D721Med (cell line): Measurements from ENCODE around the gene MTMR10.

Experiments
- DNase-seq: peaks from one replicate; pipeline ENCODE4 v3.0.0; 2011; ENCODE audit warnings: low spot score; ENCODE audit not compliant: insufficient read length
- FAIRE-seq: peaks from 2 replicates; lab custom pipeline; 2011; peaks lifted over from hg19 to GRCh38; lab: Jason Lieb, UNC
- CTCF ChIP-seq: IDR thresholded peaks from 2 replicates; pipeline ENCODE4 v1.5.1; 2012; ENCODE audit warnings: mild to moderate bottlenecking, control low read depth; ENCODE audit not compliant: insufficient read depth; ENCODE audit errors: missing control alignments

The MTMR10 gene

DNA sequence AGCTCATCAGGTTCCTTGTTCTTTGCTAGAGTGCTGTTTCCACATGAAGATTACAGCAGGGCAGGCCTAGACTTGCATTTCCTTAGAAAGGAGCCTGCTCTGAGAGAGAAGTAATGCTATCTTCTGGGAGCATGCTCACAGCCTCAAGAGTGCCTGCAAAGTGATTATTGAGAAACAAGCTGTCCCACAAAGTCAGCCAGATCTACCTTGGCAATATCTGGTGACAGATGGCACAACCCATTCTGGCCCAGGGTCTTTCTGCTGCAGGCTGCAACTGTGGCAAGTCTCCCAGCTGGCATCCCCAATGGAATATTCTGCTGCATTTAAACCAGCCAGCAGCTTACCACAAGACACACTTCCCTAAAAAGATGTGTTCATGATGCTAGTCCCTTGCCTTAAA lies 29.3 kb downstream of the MTMR10 start:
- DNase-seq (no peak), FAIRE-seq (no peak)
- no peak for TF ChIP-seq CTCF

GRCh38 chr15:30958219-30958618 lies 33.2 kb downstream of the MTMR10 start:
- TF ChIP-seq CTCF = no peak
- DNase-seq (no peak), FAIRE-seq (no peak)

DNA sequence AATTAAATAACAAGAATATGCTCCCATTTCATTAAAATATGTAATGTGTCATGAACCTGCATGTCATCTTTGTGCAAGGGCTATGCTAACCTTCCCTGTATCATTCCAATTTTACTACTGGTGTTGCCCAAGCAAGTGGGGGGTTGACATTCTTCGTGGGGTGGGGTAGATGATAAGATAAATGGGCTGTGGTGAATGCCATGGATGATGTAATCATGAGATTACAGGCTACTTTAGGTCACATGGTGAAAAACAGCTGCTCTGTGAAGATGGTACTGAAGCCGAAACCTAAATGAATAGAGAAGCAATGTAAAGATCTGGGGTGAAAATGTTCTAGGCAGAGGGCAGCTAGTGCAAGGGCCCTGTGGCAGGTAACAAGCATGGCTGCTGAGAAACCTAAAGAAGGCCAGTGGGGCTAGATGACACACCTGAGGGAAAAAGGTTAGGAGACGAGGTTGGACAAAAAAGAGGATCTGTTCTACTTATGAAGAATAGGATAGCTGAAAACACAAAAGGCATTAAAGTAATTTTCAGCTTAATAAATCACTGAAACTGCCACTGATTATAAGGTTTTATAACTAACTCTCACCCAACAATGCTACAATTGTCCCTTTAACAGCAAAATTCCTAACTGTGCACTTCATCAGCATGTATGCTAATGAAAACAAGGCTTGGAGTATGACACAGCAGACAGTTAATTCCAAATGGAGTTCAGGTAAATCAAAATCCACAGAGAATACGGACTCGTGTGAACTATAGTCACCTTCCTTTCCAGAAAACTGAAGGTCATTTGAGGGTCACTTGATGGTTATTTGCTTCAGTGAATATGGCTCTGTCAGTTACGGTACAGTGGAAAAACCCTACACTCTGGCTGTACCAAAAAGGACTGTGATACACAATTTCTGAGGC lies 35.0 kb downstream of the MTMR10 start:
- FAIRE-seq (no peak), DNase-seq (no peak)
- TF ChIP-seq CTCF = no peak

GRCh38 chr15:30954674-30955073 lies 36.8 kb downstream of the MTMR10 start:
- DNase-seq = no peak
- no peak for FAIRE-seq
- TF ChIP-seq CTCF = no peak

DNA sequence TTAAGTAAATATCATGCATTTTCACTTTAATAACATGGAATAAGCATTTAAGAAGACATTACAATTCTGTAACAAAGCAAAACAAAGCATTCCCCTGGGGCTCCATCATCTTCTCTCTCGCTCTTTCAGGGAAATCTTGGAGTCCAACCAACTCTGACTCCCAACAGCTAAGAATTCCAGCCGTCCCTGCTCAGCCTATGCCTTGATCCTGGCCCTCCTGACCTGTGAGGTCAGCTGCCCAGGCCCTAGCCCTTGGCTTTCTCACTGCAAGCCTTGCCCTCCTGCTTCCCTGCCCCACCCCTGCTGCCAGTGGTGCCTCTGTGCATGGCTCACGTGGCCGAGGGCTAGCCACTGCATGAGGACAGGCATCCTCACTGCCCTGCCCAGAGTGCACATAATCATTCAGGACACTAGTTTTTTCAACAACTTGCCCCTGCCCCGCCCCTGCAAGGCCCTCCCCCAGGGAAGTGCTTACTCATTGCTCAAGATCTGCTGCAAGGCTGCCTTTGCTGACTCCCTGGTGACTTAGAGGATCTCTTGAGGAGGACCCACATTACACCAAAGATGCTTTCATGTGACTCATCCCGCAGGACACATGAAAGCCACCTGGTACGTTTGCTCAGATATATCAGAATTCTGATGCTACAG lies 37.6 kb downstream of the MTMR10 start:
- TF ChIP-seq CTCF = no peak
- FAIRE-seq (no peak), DNase-seq (no peak)

GRCh38 chr15:30953183-30953582 lies 38.2 kb downstream of the MTMR10 start:
- no peak for FAIRE-seq
- TF ChIP-seq CTCF = no peak

More at GRCh38 chr15:30953183-30953582, 38.2 kb downstream of the MTMR10 start:
- no peak for DNase-seq
